Stimulated activated CD8-positive, alpha-beta memory T cell treated with anti-CD3 and anti-CD28 coated beads, Interleukin-2, amount 100 ng/mL, for 48 hours (primary cell): ENCODE measurements around the gene ZDHHC11.
"Not testable (repeated sequence)": the region's sequence is repeated elsewhere in the genome, so short reads cannot be mapped to it uniquely, and the experiment has no call there.

Experiments
- DNase-seq, 2 donors: peaks; one replicate each; pipeline ENCODE4 v3.0.0-alpha.2; 2020; ENCODE audit warnings: low read depth in 2 of 2

ZDHHC11 gene

GRCh38 chr5:811384-811783 lies 39.4 kb downstream of the ZDHHC11 start:
- not testable (repeated sequence) for DNase-seq

GRCh38 chr5:807719-808514 lies 42.9 kb downstream of the ZDHHC11 start:
- not testable (repeated sequence) for DNase-seq

GRCh38 chr5:801472-801871 lies 49.3 kb downstream of the ZDHHC11 start:
- no peak for DNase-seq

- DNase-seq = not testable (repeated sequence)
Measured at GRCh38 chr5:801055-801454, 49.7 kb downstream of the ZDHHC11 start.

- not testable (repeated sequence) for DNase-seq
Measured at GRCh38 chr5:798505-799138, 52.2 kb downstream of the ZDHHC11 start.

- DNase-seq = not testable (repeated sequence)
Measured at GRCh38 chr5:797986-798385, 52.8 kb downstream of the ZDHHC11 start.

GRCh38 chr5:795873-796272 lies 54.9 kb downstream of the ZDHHC11 start:
- DNase-seq = not testable (repeated sequence)

- not testable (repeated sequence) for DNase-seq
Measured at GRCh38 chr5:794948-795347, 55.8 kb downstream of the ZDHHC11 start.

GRCh38 chr5:788703-789102 lies 62.1 kb downstream of the ZDHHC11 start:
- not testable (repeated sequence) for DNase-seq

GRCh38 chr5:787857-788233 lies 62.9 kb downstream of the ZDHHC11 start:
- DNase-seq = not testable (repeated sequence)

GRCh38 chr5:787224-787856 lies 63.4 kb downstream of the ZDHHC11 start:
- DNase-seq = not testable (repeated sequence)

- DNase-seq = not testable (repeated sequence)
Measured at GRCh38 chr5:785181-785705, 65.5 kb downstream of the ZDHHC11 start.

GRCh38 chr5:784428-785177 lies 66.2 kb downstream of the ZDHHC11 start, which contains the start of gene ZDHHC11B:
ZDHHC11B (minus strand) TSS chr5:784729; CDS start chr5:766919, 17,810 bp downstream.
- peak; percentile 87 to 91 for DNase-seq

GRCh38 chr5:783881-784427 lies 66.8 kb downstream of the ZDHHC11 start:
- DNase-seq = not testable (repeated sequence)

GRCh38 chr5:783049-783802 lies 67.6 kb downstream of the ZDHHC11 start:
- DNase-seq = not testable (repeated sequence)

GRCh38 chr5:782356-782755 lies 68.4 kb downstream of the ZDHHC11 start:
- not testable (repeated sequence) for DNase-seq

- not testable (repeated sequence) for DNase-seq
Measured at GRCh38 chr5:780571-780970, 70.2 kb downstream of the ZDHHC11 start.

GRCh38 chr5:778967-779366 lies 71.8 kb downstream of the ZDHHC11 start:
- DNase-seq = not testable (repeated sequence)

GRCh38 chr5:778421-778820 lies 72.4 kb downstream of the ZDHHC11 start:
- not testable (repeated sequence) for DNase-seq

GRCh38 chr5:777756-778161 lies 73.0 kb downstream of the ZDHHC11 start:
- no peak for DNase-seq
